Fibroblast of mammary gland (primary cell): Measurements from ENCODE around the gene NFE2L1.
"Not testable (repeated sequence)": the region's sequence is repeated elsewhere in the genome, so short reads cannot be mapped to it uniquely, and the experiment has no call there.

Source experiments
- DNase-seq: peaks from one replicate; pipeline ENCODE4 v3.0.0-alpha.2; 2010; ENCODE audit warnings: low read depth
- H3K4me3 ChIP-seq: 2 replicates; pipeline ENCODE4 v1.5.1; 2011; ENCODE audit warnings: low read depth, mild to moderate bottlenecking, low read length, moderate library complexity; ENCODE audit not compliant: control insufficient read depth
- TF ChIP-seq, protein P1 (sequence below): conservative IDR thresholded peaks from 2 replicates; pipeline ENCODE4 v1.5.1; 2011; ENCODE audit warnings: low read depth, low read length, inconsistent platforms; ENCODE audit not compliant: control insufficient read depth, insufficient read depth

Gene NFE2L1

DNA sequence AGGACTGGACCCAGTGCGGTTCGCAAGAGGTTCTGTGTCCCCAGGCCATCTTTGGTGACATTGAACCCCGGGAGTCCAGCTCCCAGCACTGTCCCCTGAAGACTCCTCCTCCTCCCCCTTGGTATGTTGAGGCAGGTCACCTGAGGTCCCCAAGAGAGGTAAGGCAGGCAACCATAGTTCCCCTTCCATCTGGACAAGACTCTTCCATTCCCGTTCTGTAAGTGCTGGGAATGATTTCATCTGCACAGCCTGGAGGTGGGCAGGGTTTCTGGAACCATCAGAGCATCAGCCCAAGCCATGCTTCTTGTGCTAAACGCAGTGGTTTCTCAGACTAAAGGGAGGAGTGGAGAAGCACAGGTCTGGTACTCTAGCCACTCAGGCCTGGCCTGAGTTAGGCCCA is 35.5 kb upstream of the NFE2L1 start:
- DNase-seq, result no peak
- TF ChIP-seq, protein P1, sequence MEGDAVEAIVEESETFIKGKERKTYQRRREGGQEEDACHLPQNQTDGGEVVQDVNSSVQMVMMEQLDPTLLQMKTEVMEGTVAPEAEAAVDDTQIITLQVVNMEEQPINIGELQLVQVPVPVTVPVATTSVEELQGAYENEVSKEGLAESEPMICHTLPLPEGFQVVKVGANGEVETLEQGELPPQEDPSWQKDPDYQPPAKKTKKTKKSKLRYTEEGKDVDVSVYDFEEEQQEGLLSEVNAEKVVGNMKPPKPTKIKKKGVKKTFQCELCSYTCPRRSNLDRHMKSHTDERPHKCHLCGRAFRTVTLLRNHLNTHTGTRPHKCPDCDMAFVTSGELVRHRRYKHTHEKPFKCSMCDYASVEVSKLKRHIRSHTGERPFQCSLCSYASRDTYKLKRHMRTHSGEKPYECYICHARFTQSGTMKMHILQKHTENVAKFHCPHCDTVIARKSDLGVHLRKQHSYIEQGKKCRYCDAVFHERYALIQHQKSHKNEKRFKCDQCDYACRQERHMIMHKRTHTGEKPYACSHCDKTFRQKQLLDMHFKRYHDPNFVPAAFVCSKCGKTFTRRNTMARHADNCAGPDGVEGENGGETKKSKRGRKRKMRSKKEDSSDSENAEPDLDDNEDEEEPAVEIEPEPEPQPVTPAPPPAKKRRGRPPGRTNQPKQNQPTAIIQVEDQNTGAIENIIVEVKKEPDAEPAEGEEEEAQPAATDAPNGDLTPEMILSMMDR, result no peak
- H3K4me3 ChIP-seq, result no peak overlapping the region

DNA sequence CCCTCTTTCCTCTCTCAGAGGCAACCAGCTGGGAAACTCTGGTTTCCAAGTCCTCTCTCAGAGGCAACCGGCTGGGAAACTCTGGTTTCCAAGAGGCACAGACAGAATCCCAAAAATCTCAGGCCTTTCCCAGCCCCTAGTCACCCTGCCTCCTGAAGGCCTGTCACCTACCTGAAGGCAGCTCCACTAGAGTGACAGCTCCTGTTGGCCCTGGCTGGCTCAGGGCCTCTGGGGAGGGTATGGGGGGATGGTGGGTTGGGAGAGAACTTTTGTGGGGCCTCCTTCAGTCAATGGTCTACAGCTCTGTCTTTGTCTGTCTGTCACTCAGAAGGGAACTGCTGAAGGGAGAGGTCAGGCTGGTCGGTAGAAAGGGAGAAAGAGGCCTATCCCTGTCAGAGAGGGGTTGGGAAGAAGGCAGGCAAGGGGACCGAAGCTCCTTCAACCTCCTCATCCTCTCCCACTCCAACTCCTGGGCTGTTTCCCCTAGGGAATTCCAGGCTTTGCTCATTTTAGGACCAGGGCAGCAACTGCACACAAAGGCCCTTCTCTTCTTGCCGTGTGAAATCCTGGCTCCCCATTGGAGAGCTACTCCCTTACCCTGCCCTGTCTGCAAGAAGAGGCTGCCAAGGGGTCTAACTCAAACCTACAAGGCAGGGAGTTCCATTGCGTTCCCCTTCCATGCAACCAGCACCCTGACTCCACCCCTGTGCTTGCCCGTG is 34.1 kb upstream of the NFE2L1 start:
- DNase-seq, result no peak
- TF ChIP-seq, protein P1, result no peak
- no peak overlapping the region for H3K4me3 ChIP-seq

DNA sequence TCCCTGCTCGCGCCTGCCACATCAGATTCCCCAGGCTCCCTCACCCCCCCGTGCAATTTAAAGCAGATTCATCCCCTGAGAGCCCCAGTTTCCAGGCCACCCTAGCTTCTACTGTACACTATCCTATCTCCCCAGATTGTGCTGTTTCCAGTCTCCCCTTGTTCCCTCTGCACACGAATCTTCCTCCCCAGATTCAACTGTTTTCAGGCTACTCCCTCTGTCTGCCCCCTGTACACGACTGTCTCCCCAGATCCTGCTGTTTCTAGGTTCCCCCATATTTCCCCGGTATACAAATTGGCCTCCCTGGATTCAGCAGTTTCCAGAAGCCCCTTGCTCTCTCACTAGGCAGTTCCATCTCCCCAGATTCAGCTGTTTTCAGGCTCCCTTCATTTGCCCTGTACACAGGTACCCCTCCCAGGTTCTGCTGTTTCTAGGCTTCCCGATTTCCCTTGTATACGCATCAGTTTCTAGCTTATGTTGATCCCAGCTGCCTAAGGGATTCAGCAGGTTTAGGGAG is 33.5 kb upstream of the NFE2L1 start:
- TF ChIP-seq, protein P1, result no peak
- no peak for DNase-seq
- H3K4me3 ChIP-seq, result no peak overlapping the region

DNA sequence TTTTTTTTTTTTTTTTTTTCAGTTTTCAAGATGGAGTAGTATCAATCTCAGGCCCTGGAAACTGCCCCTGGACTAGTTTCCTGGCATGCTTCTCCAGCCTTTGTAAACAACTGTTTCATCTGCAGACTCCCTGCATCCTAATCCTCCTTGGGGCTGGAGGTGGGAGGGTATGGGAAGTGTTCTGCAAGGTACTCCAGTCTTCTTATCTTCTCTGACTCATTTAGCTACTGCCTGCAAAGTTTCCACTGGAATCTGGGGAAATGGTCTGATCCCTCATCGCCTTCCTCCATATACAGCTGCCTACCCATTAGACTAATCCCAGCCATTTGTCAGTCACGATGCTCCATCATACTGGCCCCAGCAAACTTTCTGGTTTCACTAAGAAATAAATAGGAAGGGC is 32.0 kb upstream of the NFE2L1 start:
- TF ChIP-seq, protein P1, result no peak
- H3K4me3 ChIP-seq, result no peak overlapping the region
- DNase-seq, result no peak

DNA sequence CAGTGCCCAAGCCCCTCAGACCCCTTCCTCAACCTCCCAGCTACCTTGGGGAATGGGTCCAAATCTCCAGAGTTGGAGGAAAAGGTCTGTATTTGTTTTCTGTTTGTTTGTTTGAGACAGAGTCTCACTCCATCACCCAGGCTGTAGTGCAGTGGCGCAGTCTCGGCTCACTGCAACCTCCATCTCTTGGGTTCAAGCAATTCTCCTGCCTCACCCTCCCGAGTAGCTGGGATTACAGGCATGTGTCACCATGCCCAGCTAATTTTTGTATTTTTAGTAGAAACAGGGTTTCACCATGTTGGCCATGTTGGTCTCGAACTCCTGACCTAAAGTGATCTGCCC is 30.4 kb upstream of the NFE2L1 start:
- not testable (repeated sequence) for DNase-seq, H3K4me3 ChIP-seq

DNA sequence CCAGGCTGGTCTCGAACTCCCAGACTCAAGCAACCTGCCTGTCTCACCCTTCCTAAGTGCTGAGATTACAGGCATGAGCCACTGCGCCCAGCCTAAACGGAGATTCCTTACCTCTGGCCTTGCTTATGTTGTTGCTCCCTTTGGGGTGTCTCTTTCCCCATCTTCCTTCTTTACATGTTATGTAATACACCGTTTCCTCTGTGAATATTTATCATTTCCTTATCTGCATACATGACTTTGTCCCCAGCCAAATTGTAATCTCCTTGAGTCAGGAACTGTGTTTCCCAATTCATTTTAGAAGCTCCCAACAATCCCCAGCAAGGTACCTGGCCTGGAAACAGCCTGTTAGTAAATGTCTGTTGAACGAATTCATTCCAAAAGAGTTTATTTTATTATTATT is 26.2 kb upstream of the NFE2L1 start:
- no peak for DNase-seq
- H3K4me3 ChIP-seq, result no peak overlapping the region
- TF ChIP-seq, protein P1, result no peak

DNA sequence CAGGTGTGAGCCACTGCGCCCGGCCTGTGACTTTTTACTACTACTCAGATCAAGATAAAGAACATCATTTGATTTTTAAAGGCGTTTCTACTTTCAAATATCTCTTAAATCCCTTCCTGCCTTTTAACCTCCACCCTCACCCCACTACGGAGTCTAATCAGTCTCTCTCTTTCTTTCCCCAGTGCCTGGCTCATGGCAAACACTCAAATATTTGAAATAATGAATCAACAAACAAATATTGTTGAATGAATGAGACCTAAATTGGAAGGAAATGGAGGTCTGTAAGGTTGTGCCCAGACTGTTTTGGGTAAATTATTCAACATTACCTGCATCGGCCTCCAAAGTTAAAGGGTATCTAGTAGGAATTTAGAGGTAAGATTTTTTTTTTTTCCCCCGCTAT is 25.3 kb upstream of the NFE2L1 start:
- no peak for DNase-seq
- no peak overlapping the region for H3K4me3 ChIP-seq
- TF ChIP-seq, protein P1, result no peak
